Measurements from ENCODE around the gene MXD4. TPM values are rescaled to one million over a fixed set of nuclear protein-coding genes. Genes with fewer than 3 reads are reported as not detected.

Gene MXD4
- polyA plus RNA-seq, 1 of the 3 experiments (the other 2 are of a cell fraction) = 38.6 TPM

GRCh38 chr4:2289955-2290333 lies 28.0 kb upstream of the MXD4 start:
- Histone ChIP-seq H3K4me1 (ENCODE audit: control insufficient read depth in 1 of 2, insufficient read depth in 2 of 2, low read depth in 1 of 2, low read length in 1 of 2) (peaks cover 8 to 47% of the 10 kb centered on the region in 2 experiments; a peak in 3 of 4 replicates), H3K36me3 (replicated peaks in 1 of 2; ENCODE audit: control insufficient read depth in 1 of 2, insufficient read depth in 2 of 2, low read length in 1 of 2) (no peaks in the 10 kb centered on the region), H3K79me2 (ENCODE audit: insufficient read depth) (no peaks in the 10 kb centered on the region), H3K4me3 (ENCODE audit: low read depth in 2 of 2, low read length in 1 of 2) (no peak overlapping the region), H3F3A (replicated peaks; ENCODE audit: insufficient read depth) (no peaks in the 10 kb centered on the region), H3K27me3 (ENCODE audit: insufficient read depth) (no peaks in the 10 kb centered on the region), H2AFZ (ENCODE audit: low read depth) (no peak overlapping the region), H3K9me2 (no peaks in the 10 kb centered on the region), H3K9ac (no peak overlapping the region), H3K9me3 (no peaks in the 10 kb centered on the region), H3K27ac (ENCODE audit: low read depth in 2 of 2, low read length in 1 of 2) (no peak overlapping the region; a peak in 1 of 4 replicates), H3K4me2 (no peak overlapping the region), H4K20me1 (ENCODE audit: insufficient read depth) (no peaks in the 10 kb centered on the region)
- ChIA-PET POLR2A (no interaction called here), CTCF (interaction anchor here (1.3 to 1.6 kb wide), 2 partner anchors 46 to 173 kb away, joined by 3 to 4 read pairs; no protein-coding TSS in a partner anchor)
- 40% methylated on average over 1 of the region's 11 CpGs for WGBS (ENCODE audit: low lambda C conversion rate)
- no peak for TF ChIP-seq GABPA (IDR thresholded peaks at IDR 0.05; ENCODE audit: low read depth)
- TF ChIP-seq TCF12 (IDR thresholded peaks at IDR 0.05) = no peak
- no peak for TF ChIP-seq USF1 (IDR thresholded peaks at IDR 0.05; ENCODE audit: borderline replicate concordance, low read depth)
- TF ChIP-seq RFX5 (IDR thresholded peaks at IDR 0.05; ENCODE audit: low read length) = no peak
- TF ChIP-seq POLR2AphosphoS5 (IDR thresholded peaks at IDR 0.05; ENCODE audit: low read depth, low read length) = no peak
- no peak for TF ChIP-seq RCOR1 (IDR thresholded peaks at IDR 0.05; ENCODE audit: low read length)
- TF ChIP-seq SMC3 (IDR thresholded peaks at IDR 0.05; ENCODE audit: low read depth, low read length) = no peak
- DNase-seq = no peak

GRCh38 chr4:2289311-2289954 lies 27.5 kb upstream of the MXD4 start:
- no peak for TF ChIP-seq CTCF (IDR thresholded peaks at IDR 0.05)
- TF ChIP-seq FOXJ3 (CRISPR knock-in tag; IDR thresholded peaks at IDR 0.05) = no peak
- TF ChIP-seq TAF1 (IDR thresholded peaks at IDR 0.05; ENCODE audit: borderline replicate concordance, low read depth, low read length) = no peak
- no peak for TF ChIP-seq ZBTB33 (IDR thresholded peaks at IDR 0.05; ENCODE audit: borderline replicate concordance, low read depth)
- no peak for TF ChIP-seq GATA2 (CRISPR knock-in tag; IDR thresholded peaks at IDR 0.05)
- no peak for TF ChIP-seq GABPA (IDR thresholded peaks at IDR 0.05; ENCODE audit: low read depth)
- no peak for TF ChIP-seq MEF2A (IDR thresholded peaks at IDR 0.05; ENCODE audit: borderline replicate concordance, low read depth)
- TF ChIP-seq RXRA (IDR thresholded peaks at IDR 0.05; ENCODE audit: borderline replicate concordance, low read depth) = no peak
- TF ChIP-seq ELF1 (IDR thresholded peaks at IDR 0.05) = no peak
- Histone ChIP-seq H2AFZ (ENCODE audit: low read depth) (no peak overlapping the region), H3K79me2 (ENCODE audit: insufficient read depth) (no peaks in the 10 kb centered on the region), H3K9ac (no peak overlapping the region), H3K4me2 (no peak overlapping the region), H3K4me1 (ENCODE audit: control insufficient read depth in 1 of 2, insufficient read depth in 2 of 2, low read depth in 1 of 2, low read length in 1 of 2) (peaks cover 8 to 47% of the 10 kb centered on the region in 2 experiments; a peak in 3 of 4 replicates), H3K27ac (ENCODE audit: low read depth in 2 of 2, low read length in 1 of 2) (no peak overlapping the region; a peak in 1 of 4 replicates), H3K4me3 (ENCODE audit: low read depth in 2 of 2, low read length in 1 of 2) (no peak overlapping the region), H3F3A (replicated peaks; ENCODE audit: insufficient read depth) (no peaks in the 10 kb centered on the region), H4K20me1 (ENCODE audit: insufficient read depth) (no peaks in the 10 kb centered on the region), H3K36me3 (replicated peaks in 1 of 2; ENCODE audit: control insufficient read depth in 1 of 2, insufficient read depth in 2 of 2, low read length in 1 of 2) (no peaks in the 10 kb centered on the region), H3K27me3 (ENCODE audit: insufficient read depth) (no peaks in the 10 kb centered on the region), H3K9me2 (no peaks in the 10 kb centered on the region), H3K9me3 (no peaks in the 10 kb centered on the region)
- ChIA-PET POLR2A (no interaction called here), CTCF (interaction anchor here (1.3 to 1.6 kb wide), 2 partner anchors 45 to 173 kb away, joined by 3 to 4 read pairs; no protein-coding TSS in a partner anchor)
- no peak for DNase-seq
- 77% methylated on average over 8 of the region's 14 CpGs for WGBS (ENCODE audit: low lambda C conversion rate)

Measured in SK-N-SH (cell line).